Activated CD4-positive, alpha-beta T cell treated with anti-CD3 and anti-CD28 coated beads for 1 hour (primary cell): ENCODE measurements around the gene TPPP3.
"Not testable (repeated sequence)": the region's sequence is repeated elsewhere in the genome, so short reads cannot be mapped to it uniquely, and the experiment has no call there.

Experiments
- DNase-seq: peaks from one replicate; pipeline ENCODE4 v3.0.0-alpha.2; 2020

TPPP3 gene

GRCh38 chr16:67388591-67388990 lies 4.7 kb downstream of the TPPP3 start:
- DNase-seq, result no peak

- DNase-seq, result no peak
Measured at GRCh38 chr16:67388191-67388590, 5.1 kb downstream of the TPPP3 start.

DNA sequence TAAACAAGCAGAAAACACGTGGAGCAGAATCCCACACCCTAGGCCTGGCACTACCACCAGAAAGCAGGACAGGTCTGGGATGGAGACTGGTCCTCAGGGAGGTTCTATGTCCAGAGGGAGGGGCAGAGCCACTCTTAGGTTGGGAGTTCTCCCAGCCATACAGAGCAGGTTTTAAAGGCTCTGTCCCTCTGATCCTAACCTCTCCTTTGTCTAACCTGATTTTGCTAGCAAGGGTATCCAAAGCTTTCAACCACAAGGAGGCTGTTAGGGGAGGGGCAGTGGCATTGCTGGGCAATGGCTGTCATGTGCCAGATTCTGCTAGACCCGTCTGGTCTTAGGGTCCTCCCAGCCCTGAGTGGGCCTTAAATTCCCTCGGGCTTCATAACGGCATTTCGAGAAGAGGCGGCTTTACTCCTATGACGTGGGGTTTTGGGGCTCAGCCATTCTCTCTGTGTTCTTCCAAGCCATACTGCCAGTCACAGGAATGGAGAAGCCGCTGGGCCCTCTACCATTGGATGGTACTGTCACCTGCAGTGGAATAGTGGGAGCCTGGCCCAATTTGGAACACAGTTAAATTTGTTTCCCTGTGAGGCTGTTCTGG lies 5.7 kb downstream of the TPPP3 start:
- no peak for DNase-seq

- no peak for DNase-seq
Measured at GRCh38 chr16:67386861-67387455, 6.3 kb downstream of the TPPP3 start.

- no peak for DNase-seq
Measured at GRCh38 chr16:67384778-67385510, 8.4 kb downstream of the TPPP3 start.

GRCh38 chr16:67383284-67383683 lies 10.0 kb downstream of the TPPP3 start:
- no peak for DNase-seq

DNA sequence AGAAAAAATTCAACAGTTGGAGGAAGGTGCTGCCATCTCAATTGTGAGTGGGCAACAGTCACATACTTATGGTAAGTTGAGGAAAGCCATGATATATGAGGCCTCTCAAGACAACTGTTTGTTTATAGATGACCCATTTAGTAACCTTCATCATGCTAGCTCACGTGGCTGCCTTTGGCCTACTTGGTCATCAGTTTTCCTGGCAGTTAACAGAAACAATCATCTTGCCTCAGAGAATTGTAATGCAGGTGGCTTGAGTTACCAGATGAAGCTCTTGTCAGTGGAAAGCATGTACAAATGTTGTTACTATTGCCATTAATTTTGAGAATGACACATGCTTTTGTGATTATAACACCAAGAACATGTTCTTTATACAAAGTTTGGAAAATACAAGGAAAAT lies 14.7 kb downstream of the TPPP3 start:
- no peak for DNase-seq

GRCh38 chr16:67376012-67376411 lies 17.3 kb downstream of the TPPP3 start:
- not testable (repeated sequence) for DNase-seq

DNA sequence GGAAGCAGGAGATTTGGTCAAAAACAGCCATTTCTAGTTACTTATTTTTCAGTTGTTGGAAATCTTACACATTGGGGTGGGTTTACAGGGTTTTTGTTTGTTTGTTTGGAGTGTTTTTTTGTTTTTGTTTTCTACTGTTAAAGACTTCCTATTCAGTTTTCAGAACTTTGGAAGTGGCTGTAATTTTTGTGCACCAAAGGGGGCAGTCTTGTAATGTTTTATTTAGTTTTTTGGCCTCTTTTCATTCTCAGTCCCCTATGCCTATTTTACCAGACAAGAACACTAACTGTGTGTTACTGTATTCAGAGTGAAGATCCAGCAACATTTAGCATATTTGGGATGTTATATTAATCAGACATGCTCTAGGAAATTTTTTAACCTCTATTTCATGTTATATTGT lies 20.6 kb downstream of the TPPP3 start:
- no peak for DNase-seq

- DNase-seq, result no peak
Measured at GRCh38 chr16:67370661-67371060, 22.6 kb downstream of the TPPP3 start.

GRCh38 chr16:67364600-67365235 lies 28.6 kb downstream of the TPPP3 start:
- DNase-seq, result no peak

- no peak for DNase-seq
Measured at GRCh38 chr16:67361038-67361437, 32.3 kb downstream of the TPPP3 start.

- not testable (repeated sequence) for DNase-seq
Measured at GRCh38 chr16:67359540-67360269, 33.6 kb downstream of the TPPP3 start.

- no peak for DNase-seq
Measured at GRCh38 chr16:67357561-67357960, 35.7 kb downstream of the TPPP3 start.

DNA sequence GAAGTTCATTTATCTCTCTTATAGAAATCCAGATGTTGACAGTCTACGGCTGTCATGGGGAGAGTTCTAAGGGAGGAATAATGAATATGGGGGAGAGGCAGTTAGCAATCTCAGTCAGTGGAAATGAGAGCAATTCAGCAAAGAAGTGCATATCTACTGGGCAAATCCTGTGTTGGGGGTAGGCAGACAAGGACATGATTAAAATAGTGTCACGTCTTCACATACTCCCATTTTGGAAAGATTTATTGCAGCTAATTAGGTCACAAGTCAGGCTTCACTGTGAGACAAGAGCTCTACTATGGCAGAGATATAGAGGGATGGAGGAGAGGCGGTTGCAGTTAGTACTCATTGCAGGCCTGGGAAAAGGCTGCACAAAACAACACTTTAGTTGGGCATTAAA lies 36.9 kb downstream of the TPPP3 start:
- no peak for DNase-seq

DNA sequence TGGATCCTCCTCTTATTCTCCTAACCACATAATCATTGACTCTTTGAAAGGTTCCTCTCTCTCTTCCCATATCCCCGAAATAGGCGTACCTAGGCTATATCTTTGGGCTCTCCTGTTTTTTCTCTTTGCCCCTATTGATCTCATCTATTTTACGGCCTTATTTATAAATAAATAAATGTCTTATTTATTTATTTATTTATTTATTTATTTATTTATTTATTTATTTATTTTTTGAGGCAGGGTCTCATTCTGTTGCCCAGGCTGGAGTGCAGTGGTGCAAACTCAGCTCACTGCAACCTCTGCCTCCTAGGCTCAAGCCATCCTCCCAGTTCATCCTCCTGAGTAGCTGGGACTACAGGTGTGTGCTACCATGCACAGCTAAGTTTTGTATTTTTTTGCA lies 40.8 kb downstream of the TPPP3 start:
- not testable (repeated sequence) for DNase-seq

GRCh38 chr16:67350324-67350723 lies 43.0 kb downstream of the TPPP3 start:
- DNase-seq, result no peak

DNA sequence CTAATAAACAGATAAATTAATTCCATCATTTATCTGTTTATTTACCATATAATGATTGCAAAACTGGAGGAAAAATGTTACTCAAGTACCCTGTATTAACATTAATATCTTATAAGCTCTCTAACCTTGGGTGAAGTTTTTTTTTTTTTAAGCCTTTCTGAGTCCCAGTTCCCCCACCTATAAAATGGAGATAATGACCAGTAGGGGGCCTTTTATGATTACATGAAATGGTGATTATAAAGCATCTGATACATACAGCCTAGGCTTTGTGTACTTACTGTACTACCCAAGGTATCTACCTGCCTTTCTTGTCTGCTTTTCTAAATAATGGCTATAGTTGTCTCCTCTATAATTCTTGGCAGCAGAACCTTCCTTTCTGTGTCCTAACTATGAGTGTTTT lies 44.1 kb downstream of the TPPP3 start:
- DNase-seq, result no peak

DNA sequence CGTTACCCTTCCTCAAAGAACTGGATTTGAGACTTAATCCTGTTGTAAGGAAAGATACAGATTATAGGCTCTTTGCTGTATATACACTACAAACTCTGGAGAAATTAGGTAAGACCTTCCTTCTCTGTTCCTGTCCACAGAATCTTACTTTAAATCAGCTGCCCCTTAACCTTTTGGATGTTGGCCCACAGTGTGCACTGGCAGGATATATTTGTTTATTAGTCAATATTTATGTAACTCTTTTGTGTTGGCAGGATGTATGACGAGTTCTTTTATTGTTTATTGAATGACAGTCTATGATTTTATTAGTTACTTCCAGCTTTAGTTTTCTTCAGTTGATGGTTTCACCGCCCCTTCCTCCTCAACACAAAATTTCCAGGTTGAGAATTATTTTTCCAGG lies 47.0 kb downstream of the TPPP3 start:
- DNase-seq, result no peak

- no peak for DNase-seq
Measured at GRCh38 chr16:67345401-67345800, 47.9 kb downstream of the TPPP3 start.

GRCh38 chr16:67342616-67343015 lies 50.7 kb downstream of the TPPP3 start:
- no peak for DNase-seq

DNA sequence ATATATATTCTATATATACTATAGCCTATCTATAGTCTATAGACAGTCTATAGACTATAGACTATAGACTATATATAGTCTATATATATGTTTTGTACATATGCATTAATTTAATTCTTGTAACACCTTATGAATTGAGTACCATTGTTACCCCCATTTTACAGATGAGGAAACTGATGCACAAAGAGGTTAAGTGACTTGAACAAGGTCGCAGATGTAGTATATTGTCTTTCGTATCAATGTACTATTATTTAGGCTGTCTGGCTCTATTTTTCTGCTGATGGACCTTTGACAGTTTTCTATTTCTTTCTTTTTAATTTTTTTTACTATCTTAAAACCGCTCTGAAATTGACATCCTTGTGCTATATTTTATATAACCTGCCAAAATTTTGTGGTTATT lies 52.0 kb downstream of the TPPP3 start:
- no peak for DNase-seq
